Endothelial cell (in vitro differentiated cells): ENCODE data around the gene PCDHB7. TPM values are rescaled to one million over a fixed set of nuclear protein-coding genes. Genes with fewer than 3 reads are reported as not detected.
"Not testable (repeated sequence)": the region's sequence is repeated elsewhere in the genome, so short reads cannot be mapped to it uniquely, and the experiment has no call there.

Experiments
- DNase-seq: peaks from one replicate; pipeline ENCODE4 v3.0.0; 2021; ENCODE audit warnings: low spot score
- H3K27ac Mint-ChIP-seq: one replicate; pipeline ENCODE4 v1.8.0; 2021; ENCODE audit warnings: mixed read lengths, inconsistent platforms; ENCODE audit not compliant: unreplicated experiment
- H3K27me3 Mint-ChIP-seq: one replicate; pipeline ENCODE4 v1.8.0; 2021; ENCODE audit warnings: mild to moderate bottlenecking, moderate library complexity, mixed read lengths, inconsistent platforms; ENCODE audit not compliant: unreplicated experiment
- H3K36me3 Mint-ChIP-seq: one replicate; pipeline ENCODE4 v1.8.0; 2021; ENCODE audit warnings: mild to moderate bottlenecking, low read depth, mixed read lengths, inconsistent platforms; ENCODE audit not compliant: unreplicated experiment
- H3K4me1 Mint-ChIP-seq: one replicate; pipeline ENCODE4 v1.8.0; 2021; ENCODE audit warnings: mild to moderate bottlenecking, mixed read lengths, inconsistent platforms; ENCODE audit not compliant: unreplicated experiment
- H3K4me3 Mint-ChIP-seq: one replicate; pipeline ENCODE4 v1.8.0; 2021; ENCODE audit warnings: mild to moderate bottlenecking, mixed read lengths, inconsistent platforms; ENCODE audit not compliant: unreplicated experiment
- H3K9me3 Mint-ChIP-seq: one replicate; pipeline ENCODE4 v1.8.0; 2021; ENCODE audit warnings: mixed read lengths, inconsistent platforms; ENCODE audit not compliant: unreplicated experiment
- total RNA-seq: library from RNA; stranded (reverse); fragmentation: NEBNext Ultra II Directional; extraction: Animal tissue kit (Norgen Biotek cat#: 25700); gene quantifications from one replicate; pipeline ENCODE4 v1.2.1, GENCODE V29; 2021; ENCODE audit not compliant: unreplicated experiment
- TF ChIP-seq, protein P1 (sequence below): fragments of 200-600 bp; sonication (generic); IDR thresholded peaks from one replicate; pipeline ENCODE4 v1.5.0; 2021; ENCODE audit warnings: antibody characterized with exemption; ENCODE audit not compliant: unreplicated experiment

PCDHB7 gene
- total RNA-seq, 1 donor from 2014 or later, result 4.6 TPM

DNA sequence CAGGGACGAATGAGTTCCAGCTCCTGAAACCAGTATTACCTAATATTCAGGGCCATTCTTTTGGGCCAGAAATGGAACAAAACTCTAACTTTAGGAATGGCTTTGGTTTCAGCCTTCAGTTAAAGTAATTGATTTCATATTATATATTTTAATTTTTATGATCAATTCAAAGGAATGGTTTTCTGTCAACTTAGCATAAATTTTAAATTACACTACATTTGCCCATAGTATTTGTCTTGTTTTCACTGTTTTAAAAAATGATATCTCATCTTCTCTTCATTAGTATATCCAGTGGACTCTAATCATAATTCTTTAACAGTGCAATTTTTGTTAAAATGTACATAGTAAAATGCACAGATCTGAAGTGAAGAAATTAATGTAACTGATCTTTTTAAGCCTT, 7.9 kb downstream of the PCDHB7 start:
- no peaks in the 10 kb centered on the region for H3K27me3 Mint-ChIP-seq
- H3K4me3 Mint-ChIP-seq, result peak overlapping the region; percentile 33
- H3K4me1 Mint-ChIP-seq, result peaks cover 5% of the 10 kb centered on the region
- DNase-seq, result no peak
- H3K27ac Mint-ChIP-seq, result no peak overlapping the region
- TF ChIP-seq, protein P1, sequence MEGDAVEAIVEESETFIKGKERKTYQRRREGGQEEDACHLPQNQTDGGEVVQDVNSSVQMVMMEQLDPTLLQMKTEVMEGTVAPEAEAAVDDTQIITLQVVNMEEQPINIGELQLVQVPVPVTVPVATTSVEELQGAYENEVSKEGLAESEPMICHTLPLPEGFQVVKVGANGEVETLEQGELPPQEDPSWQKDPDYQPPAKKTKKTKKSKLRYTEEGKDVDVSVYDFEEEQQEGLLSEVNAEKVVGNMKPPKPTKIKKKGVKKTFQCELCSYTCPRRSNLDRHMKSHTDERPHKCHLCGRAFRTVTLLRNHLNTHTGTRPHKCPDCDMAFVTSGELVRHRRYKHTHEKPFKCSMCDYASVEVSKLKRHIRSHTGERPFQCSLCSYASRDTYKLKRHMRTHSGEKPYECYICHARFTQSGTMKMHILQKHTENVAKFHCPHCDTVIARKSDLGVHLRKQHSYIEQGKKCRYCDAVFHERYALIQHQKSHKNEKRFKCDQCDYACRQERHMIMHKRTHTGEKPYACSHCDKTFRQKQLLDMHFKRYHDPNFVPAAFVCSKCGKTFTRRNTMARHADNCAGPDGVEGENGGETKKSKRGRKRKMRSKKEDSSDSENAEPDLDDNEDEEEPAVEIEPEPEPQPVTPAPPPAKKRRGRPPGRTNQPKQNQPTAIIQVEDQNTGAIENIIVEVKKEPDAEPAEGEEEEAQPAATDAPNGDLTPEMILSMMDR, result no peak
- peaks cover 15% of the 10 kb centered on the region for H3K9me3 Mint-ChIP-seq
- H3K36me3 Mint-ChIP-seq, result peaks cover 32% of the 10 kb centered on the region

DNA sequence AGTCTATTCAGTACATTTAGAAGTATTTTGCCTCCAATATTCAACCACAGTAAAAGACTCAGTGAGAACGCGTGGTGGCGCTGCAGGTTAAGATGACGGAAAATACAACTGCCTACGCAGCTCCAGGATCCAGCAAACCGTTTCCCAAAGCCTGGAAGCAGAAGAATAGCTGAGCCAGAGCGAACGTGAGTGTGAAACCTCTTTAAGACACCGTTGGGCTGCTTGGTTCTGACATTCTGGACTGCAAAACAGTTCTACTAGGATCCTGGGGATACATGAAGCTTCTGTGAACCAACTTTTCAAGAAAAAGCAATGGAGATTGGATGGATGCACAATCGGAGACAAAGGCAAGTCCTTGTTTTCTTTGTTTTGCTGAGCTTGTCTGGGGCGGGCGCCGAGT, 9.8 kb downstream of the PCDHB7 start, which contains the start of gene PCDHB16:
Gene PCDHB16, plus strand, starts transcription at position 140 of the 400 bp plus-strand sequence. Its CDS starts 173 bp downstream, at position 313.
- H3K4me1 Mint-ChIP-seq, result peaks cover 10% of the 10 kb centered on the region
- peaks cover 36% of the 10 kb centered on the region for H3K36me3 Mint-ChIP-seq
- peak; percentile 60 for DNase-seq
- TF ChIP-seq, protein P1, result peak; percentile 55
- H3K27me3 Mint-ChIP-seq, result peaks cover 2% of the 10 kb centered on the region
- peak within 1 kb of the TSS; percentile 85 for H3K27ac Mint-ChIP-seq
- H3K9me3 Mint-ChIP-seq, result peaks cover 15% of the 10 kb centered on the region
- H3K4me3 Mint-ChIP-seq, result peak within 1 kb of the TSS; percentile 88

GRCh38 chr5:141184117-141184855, 11.8 kb downstream of the PCDHB7 start:
- H3K27me3 Mint-ChIP-seq, H3K27ac Mint-ChIP-seq, DNase-seq: not testable (repeated sequence)
- Mint-ChIP-seq H3K4me1 (peaks cover 13% of the 10 kb centered on the region), H3K36me3 (peaks cover 46% of the 10 kb centered on the region), H3K4me3 (peak overlapping the region; percentile 24), H3K9me3 (peaks cover 19% of the 10 kb centered on the region)

GRCh38 chr5:141186897-141187512, 14.6 kb downstream of the PCDHB7 start, which contains the start of gene PCDHB9:
Gene PCDHB9, plus strand, starts transcription at chr5:141187161. Its CDS starts 158 bp downstream, at chr5:141187319.
- peak within 1 kb of the TSS; percentile 98 for H3K27ac Mint-ChIP-seq
- peaks cover 2% of the 10 kb centered on the region for H3K27me3 Mint-ChIP-seq
- peaks cover 17% of the 10 kb centered on the region for H3K4me1 Mint-ChIP-seq
- DNase-seq, result peak; percentile 62
- H3K4me3 Mint-ChIP-seq, result peak within 1 kb of the TSS; percentile 85
- peaks cover 19% of the 10 kb centered on the region for H3K9me3 Mint-ChIP-seq
- TF ChIP-seq, protein P1, result peak; percentile 87
- peaks cover 53% of the 10 kb centered on the region for H3K36me3 Mint-ChIP-seq

DNA sequence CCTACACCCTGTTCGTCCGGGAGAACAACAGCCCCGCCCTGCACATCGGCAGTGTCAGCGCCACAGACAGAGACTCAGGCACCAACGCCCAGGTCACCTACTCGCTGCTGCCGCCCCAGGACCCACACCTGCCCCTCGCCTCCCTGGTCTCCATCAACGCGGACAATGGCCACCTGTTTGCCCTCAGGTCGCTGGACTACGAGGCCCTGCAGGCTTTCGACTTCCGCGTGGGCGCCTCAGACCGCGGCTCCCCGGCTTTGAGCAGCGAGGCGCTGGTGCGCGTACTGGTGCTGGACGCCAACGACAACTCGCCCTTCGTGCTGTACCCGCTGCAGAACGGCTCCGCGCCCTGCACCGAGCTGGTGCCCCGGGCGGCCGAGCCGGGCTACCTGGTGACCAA, 16.2 kb downstream of the PCDHB7 start:
- DNase-seq, H3K27me3 Mint-ChIP-seq: not testable (repeated sequence)
- Mint-ChIP-seq H3K36me3 (peaks cover 52% of the 10 kb centered on the region), H3K9me3 (peaks cover 12% of the 10 kb centered on the region), H3K4me3 (peak overlapping the region; percentile 85), H3K4me1 (peaks cover 19% of the 10 kb centered on the region), H3K27ac (peak overlapping the region; percentile 48)

DNA sequence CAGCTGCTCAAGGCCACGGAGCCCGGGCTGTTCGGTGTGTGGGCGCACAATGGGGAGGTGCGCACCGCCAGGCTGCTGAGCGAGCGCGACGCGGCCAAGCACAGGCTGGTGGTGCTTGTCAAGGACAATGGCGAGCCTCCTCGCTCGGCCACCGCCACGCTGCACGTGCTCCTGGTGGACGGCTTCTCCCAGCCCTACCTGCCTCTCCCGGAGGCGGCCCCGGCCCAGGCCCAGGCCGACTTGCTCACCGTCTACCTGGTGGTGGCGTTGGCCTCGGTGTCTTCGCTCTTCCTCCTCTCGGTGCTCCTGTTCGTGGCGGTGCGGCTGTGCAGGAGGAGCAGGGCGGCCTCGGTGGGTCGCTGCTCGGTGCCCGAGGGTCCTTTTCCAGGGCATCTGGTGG, 16.7 kb downstream of the PCDHB7 start:
- Mint-ChIP-seq H3K9me3 (peaks cover 12% of the 10 kb centered on the region), H3K4me1 (peaks cover 19% of the 10 kb centered on the region), H3K36me3 (peaks cover 52% of the 10 kb centered on the region), H3K4me3 (peak overlapping the region; percentile 69)
- not testable (repeated sequence) for H3K27me3 Mint-ChIP-seq, DNase-seq, H3K27ac Mint-ChIP-seq
